BE2C (cell line): ENCODE measurements around the gene COLGALT1. TPM values are rescaled to one million over a fixed set of nuclear protein-coding genes. Genes with fewer than 3 reads are reported as not detected.
"Not testable (repeated sequence)": the region's sequence is repeated elsewhere in the genome, so short reads cannot be mapped to it uniquely, and the experiment has no call there.

ENCODE experiments used
- DNase-seq: peaks from one replicate; pipeline ENCODE4 v3.0.0-alpha.2; 2020
- H3K27me3 ChIP-seq: fragments of 250-450 bp; sonication (Bioruptor Pico); 2 replicates; pipeline ENCODE4 v1.5.1; 2020; ENCODE audit warnings: mild to moderate bottlenecking
- H3K36me3 ChIP-seq: fragments of 250-450 bp; sonication (Bioruptor Pico); 2 replicates; pipeline ENCODE4 v1.5.1; 2020; ENCODE audit warnings: mild to moderate bottlenecking
- H3K4me1 ChIP-seq: fragments of 250-450 bp; sonication (Bioruptor Pico); 2 replicates; pipeline ENCODE4 v1.5.1; 2020
- H3K4me3 ChIP-seq: 2 replicates; pipeline ENCODE4 v1.5.1; 2011; ENCODE audit warnings: low read depth, low read length
- H3K9me3 ChIP-seq: fragments of 250-450 bp; sonication (Bioruptor Pico); 2 replicates; pipeline ENCODE4 v1.5.1; 2020
- CTCF ChIP-seq: IDR thresholded peaks from 2 replicates; pipeline ENCODE4 v1.5.1; 2012; ENCODE audit warnings: mild to moderate bottlenecking, low read depth, low read length
- polyA plus RNA-seq: library from polyadenylated mRNA; unstranded; fragments of >200 nt; gene quantifications from one replicate; pipeline ENCODE4 v1.2.1, GENCODE V29; 2012; ENCODE audit warnings: low read depth, missing spikeins; ENCODE audit not compliant: insufficient read length, insufficient read depth

The COLGALT1 gene
- 86.8 TPM for polyA plus RNA-seq

- DNase-seq = peak; percentile 98
- no peaks in the 10 kb centered on the region for H3K4me1 ChIP-seq
- peaks cover 11% of the 10 kb centered on the region for H3K36me3 ChIP-seq
- no peaks in the 10 kb centered on the region for H3K27me3 ChIP-seq
- H3K4me3 ChIP-seq = peak within 1 kb of the TSS; percentile 86
- TF ChIP-seq CTCF = no peak
- no peaks in the 10 kb centered on the region for H3K9me3 ChIP-seq
Measured at GRCh38 chr19:17555480-17555928, at the start of gene COLGALT1. Gene COLGALT1, plus strand, starts transcription at chr19:17555649. Its CDS starts 65 bp downstream, at chr19:17555714.

DNA sequence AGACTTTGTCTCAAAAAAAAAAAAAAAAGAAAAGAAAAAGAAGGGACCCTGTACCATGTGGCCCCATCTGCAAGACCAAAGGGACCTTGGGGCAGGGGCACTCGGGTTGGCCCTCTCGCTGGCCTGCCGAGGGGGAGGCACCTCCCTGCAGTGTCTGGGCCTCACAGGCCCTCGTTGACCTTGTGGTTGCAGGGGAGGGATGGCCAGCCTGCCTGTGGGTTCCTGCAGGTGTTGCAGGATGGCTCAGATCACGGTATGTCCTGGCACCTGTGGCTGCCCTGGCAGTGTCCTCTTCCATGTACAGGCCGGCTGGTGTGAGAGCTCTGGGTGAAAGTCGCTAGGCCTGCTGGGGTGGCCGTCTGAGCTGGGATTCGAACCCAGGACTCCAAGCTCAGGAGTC, 48.7 kb upstream of the COLGALT1 start:
- Histone ChIP-seq H3K9me3 (no peaks in the 10 kb centered on the region), H3K4me3 (no peak overlapping the region), H3K27me3 (no peaks in the 10 kb centered on the region), H3K36me3 (no peaks in the 10 kb centered on the region), H3K4me1 (no peaks in the 10 kb centered on the region)
- TF ChIP-seq CTCF = no peak
- DNase-seq = no peak

- not testable (repeated sequence) for H3K27me3 ChIP-seq, DNase-seq, H3K9me3 ChIP-seq, H3K4me3 ChIP-seq, H3K4me1 ChIP-seq, H3K36me3 ChIP-seq
Measured at GRCh38 chr19:17508558-17508933, 46.9 kb upstream of the COLGALT1 start.

DNA sequence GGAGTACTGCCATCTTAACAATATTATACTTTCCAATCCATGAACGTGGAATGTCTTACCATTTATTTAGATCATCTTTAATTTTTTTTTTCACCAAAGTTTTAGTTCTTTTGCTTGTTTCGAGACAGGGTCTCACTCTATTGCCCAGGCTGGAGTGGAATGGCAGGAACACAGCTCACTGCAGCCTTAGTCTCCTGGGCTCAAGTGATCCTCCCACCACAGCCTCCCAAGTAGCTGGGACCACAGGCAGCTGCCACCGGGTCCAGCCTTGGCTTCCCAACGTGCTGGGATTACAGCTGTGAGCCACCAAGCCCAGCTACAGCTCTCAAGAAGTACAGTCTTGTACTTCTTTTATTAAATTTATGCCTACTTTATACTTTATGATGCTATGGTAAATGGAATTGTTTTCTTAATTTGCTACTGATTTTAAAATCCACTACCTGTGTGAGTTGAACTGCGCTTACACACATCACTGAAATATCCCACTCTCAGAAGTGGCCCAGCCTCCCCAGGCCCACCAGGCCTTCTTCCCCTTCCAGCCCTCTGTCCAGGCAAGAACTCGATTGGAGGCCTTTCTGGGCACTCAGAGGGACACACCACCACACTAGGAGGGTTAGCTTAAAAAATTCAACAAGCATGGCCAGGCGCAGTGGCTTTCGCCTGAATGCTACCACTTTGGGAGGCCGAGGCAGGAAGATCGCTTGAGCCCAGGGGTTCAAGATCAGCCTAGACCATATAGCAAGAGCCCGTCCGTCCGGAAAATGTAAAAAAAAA, 45.0 kb upstream of the COLGALT1 start:
- TF ChIP-seq CTCF = no peak
- H3K4me3 ChIP-seq = peak overlapping the region; percentile 81
- DNase-seq = no peak
- no peaks in the 10 kb centered on the region for H3K4me1 ChIP-seq
- no peaks in the 10 kb centered on the region for H3K9me3 ChIP-seq
- no peaks in the 10 kb centered on the region for H3K27me3 ChIP-seq
- no peaks in the 10 kb centered on the region for H3K36me3 ChIP-seq

DNA sequence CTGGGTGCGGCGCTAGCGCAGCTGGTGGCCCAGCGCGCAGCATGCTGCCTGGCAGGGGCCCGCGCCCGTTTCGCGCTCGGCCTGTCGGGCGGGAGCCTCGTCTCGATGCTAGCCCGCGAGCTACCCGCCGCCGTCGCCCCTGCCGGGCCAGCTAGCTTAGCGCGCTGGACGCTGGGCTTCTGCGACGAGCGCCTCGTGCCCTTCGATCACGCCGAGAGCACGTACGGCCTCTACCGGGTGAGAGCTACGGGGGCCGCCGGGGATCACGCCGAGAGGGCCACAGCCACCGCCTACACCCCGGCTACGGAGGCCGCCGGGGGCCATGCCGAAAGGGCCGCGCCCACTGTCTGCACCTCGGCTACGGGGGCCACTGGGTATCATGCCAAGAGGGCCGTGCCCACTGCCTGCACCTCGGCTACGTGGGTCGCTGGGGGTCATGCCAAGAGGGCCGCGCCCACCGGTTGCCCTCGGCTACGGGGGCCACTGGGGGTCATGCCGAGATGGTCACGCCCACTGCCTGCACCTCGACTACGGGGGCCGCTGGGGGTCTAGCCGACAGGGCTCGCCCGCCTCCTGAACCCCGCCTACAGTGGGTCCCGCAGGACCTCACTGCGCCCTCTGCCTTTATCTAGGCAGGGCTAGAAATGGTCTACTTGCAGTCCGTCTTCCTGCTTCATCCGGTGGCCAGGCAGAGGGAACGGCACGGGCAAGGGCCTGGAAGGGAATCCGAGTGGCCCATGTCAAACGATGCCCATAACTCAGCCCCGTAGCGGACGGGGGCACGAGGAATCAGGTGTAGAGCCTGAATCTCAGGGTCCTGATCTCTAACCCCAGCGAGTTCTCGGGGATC, 43.5 kb upstream of the COLGALT1 start:
- Histone ChIP-seq H3K36me3 (no peaks in the 10 kb centered on the region), H3K27me3 (no peaks in the 10 kb centered on the region), H3K4me1 (no peaks in the 10 kb centered on the region), H3K4me3 (peak overlapping the region; percentile 81), H3K9me3 (no peaks in the 10 kb centered on the region)
- peak; percentile 75 for DNase-seq
- 0 out of 2 replicates have a peak, but pooled peaks have one; percentile 12 for TF ChIP-seq CTCF

- H3K36me3 ChIP-seq = peaks cover 5% of the 10 kb centered on the region
- TF ChIP-seq CTCF = no peak
- H3K27me3 ChIP-seq = no peaks in the 10 kb centered on the region
- DNase-seq = no peak
- 0 out of 2 replicates have a peak, but pooled peaks cover 4% of the 10 kb centered on the region for H3K9me3 ChIP-seq
- peak overlapping the region; percentile 81 for H3K4me3 ChIP-seq
- no peaks in the 10 kb centered on the region for H3K4me1 ChIP-seq
Measured at GRCh38 chr19:17512574-17512939, 42.9 kb upstream of the COLGALT1 start.
